Measurements from ENCODE around the gene EMILIN2. TPM values are rescaled to one million over a fixed set of nuclear protein-coding genes. Genes with fewer than 3 reads are reported as not detected.

Gene EMILIN2
- total RNA-seq, 1 experiment from 2014 or later = 20.0 TPM

DNA sequence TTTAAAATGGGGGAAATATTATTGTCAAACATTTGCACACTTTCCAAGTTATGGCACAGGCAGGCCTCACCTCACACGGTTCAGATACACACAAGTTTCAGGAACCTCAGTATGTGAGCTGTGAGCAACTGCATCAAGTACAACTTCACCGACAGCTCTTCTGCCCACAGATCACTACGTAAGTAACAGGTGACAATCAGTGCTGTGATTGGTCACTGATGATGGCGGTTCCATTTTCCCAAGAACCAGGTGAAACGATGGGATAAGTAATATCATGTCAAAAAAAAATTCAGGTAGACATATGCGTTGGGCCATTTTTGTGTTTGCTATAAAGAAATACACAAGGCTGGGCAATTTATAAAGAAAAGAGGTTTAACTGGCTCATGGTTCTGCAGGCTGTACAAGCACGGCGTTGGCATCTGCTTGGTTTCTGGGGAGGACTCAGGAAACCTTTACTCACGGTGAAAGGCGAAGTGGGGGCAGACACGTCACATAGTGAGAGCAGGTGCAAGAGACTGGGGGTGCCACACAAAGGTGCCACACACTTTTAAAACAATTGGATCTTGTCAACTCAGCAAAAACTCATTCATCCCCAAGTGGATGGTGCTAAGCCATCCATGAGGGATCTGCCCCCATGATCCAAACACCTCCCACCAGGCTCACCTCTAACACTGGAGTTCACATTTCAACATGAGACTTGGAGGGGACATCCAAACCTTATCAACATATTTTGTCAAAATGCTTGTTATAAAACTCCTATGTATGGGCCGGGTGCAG lies 108.3 kb downstream of the EMILIN2 start:
- Histone ChIP-seq H3K56ac (ENCODE audit: insufficient read length, low read depth, low read length) (no peak overlapping the region), H3K4ac (ENCODE audit: low read depth, low read length) (no peak overlapping the region), H4K8ac (replicated peaks; ENCODE audit: insufficient read length, low read depth, low read length) (no peak overlapping the region), H3K14ac (ENCODE audit: insufficient read depth, low read length) (no peak overlapping the region), H3K4me2 (ENCODE audit: insufficient read depth, insufficient read length, low read length) (no peak overlapping the region), H3K79me2 (ENCODE audit: insufficient read depth, low read length) (no peaks in the 10 kb centered on the region), H2BK120ac (ENCODE audit: low read depth, low read length, poor library complexity, severe bottlenecking) (no peak overlapping the region), H3K4me1 (ENCODE audit: insufficient read depth, low read length) (no peaks in the 10 kb centered on the region), H2AFZ (ENCODE audit: low read length) (no peak overlapping the region), H4K5ac (ENCODE audit: insufficient read length, low read depth, low read length) (no peak overlapping the region), H3K18ac (ENCODE audit: insufficient read length, low read depth, low read length) (no peak overlapping the region), H3K23ac (ENCODE audit: insufficient read length, low read depth, low read length) (no peak overlapping the region), H2BK20ac (ENCODE audit: low read depth, low read length, poor library complexity, severe bottlenecking) (no peak overlapping the region), H3K9me3 (ENCODE audit: control insufficient read depth, low read depth, low read length) (no peaks in the 10 kb centered on the region), H3K79me1 (ENCODE audit: insufficient read depth, low read depth, low read length, poor library complexity, severe bottlenecking) (no peaks in the 10 kb centered on the region), H3T11ph (ENCODE audit: low read length) (no peak overlapping the region), H3K27ac (ENCODE audit: insufficient read length, low read depth, low read length) (no peak overlapping the region), H4K20me1 (ENCODE audit: control insufficient read depth, insufficient read depth, insufficient read length) (no peaks in the 10 kb centered on the region), H3K9ac (ENCODE audit: extremely low read depth, insufficient read length, low read length) (no peak overlapping the region), H3K23me2 (ENCODE audit: insufficient read length, low read depth, low read length, poor library complexity, severe bottlenecking) (no peaks in the 10 kb centered on the region), H2BK5ac (ENCODE audit: insufficient read length, low read length) (no peak overlapping the region), H2AK5ac (ENCODE audit: insufficient read length, low read length) (no peak overlapping the region), H2BK15ac (ENCODE audit: low read depth, low read length) (no peak overlapping the region), H2BK12ac (ENCODE audit: insufficient read length, low read depth, low read length) (no peak overlapping the region), H3K27me3 (ENCODE audit: insufficient read depth, low read length) (no peaks in the 10 kb centered on the region), H4K91ac (ENCODE audit: insufficient read length, low read depth, low read length) (no peak overlapping the region)
- Mint-ChIP-seq H3K4me1 (no peaks in the 10 kb centered on the region), H3K4me3 (no peak overlapping the region), H3K27ac (no peak overlapping the region), H3K27me3 (ENCODE audit: low read depth) (no peaks in the 10 kb centered on the region), H3K36me3 (ENCODE audit: insufficient read depth in 1 of 3, low read depth in 3 of 3) (peaks cover 18 to 59% (median 36%) of the 10 kb centered on the region in 3 experiments), H3K9me3 (no peaks in the 10 kb centered on the region)
- no CpG with 5 or more reads among the region's 12 CpGs for WGBS (ENCODE audit: extremely low coverage, insufficient read length, low lambda C conversion rate)
- TF ChIP-seq, protein P1, sequence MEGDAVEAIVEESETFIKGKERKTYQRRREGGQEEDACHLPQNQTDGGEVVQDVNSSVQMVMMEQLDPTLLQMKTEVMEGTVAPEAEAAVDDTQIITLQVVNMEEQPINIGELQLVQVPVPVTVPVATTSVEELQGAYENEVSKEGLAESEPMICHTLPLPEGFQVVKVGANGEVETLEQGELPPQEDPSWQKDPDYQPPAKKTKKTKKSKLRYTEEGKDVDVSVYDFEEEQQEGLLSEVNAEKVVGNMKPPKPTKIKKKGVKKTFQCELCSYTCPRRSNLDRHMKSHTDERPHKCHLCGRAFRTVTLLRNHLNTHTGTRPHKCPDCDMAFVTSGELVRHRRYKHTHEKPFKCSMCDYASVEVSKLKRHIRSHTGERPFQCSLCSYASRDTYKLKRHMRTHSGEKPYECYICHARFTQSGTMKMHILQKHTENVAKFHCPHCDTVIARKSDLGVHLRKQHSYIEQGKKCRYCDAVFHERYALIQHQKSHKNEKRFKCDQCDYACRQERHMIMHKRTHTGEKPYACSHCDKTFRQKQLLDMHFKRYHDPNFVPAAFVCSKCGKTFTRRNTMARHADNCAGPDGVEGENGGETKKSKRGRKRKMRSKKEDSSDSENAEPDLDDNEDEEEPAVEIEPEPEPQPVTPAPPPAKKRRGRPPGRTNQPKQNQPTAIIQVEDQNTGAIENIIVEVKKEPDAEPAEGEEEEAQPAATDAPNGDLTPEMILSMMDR (conservative IDR thresholded peaks at IDR 0.05) = no peak
- DNase-seq = no peak
